Measurements from ENCODE around the gene EWSR1.

Gene EWSR1

DNA sequence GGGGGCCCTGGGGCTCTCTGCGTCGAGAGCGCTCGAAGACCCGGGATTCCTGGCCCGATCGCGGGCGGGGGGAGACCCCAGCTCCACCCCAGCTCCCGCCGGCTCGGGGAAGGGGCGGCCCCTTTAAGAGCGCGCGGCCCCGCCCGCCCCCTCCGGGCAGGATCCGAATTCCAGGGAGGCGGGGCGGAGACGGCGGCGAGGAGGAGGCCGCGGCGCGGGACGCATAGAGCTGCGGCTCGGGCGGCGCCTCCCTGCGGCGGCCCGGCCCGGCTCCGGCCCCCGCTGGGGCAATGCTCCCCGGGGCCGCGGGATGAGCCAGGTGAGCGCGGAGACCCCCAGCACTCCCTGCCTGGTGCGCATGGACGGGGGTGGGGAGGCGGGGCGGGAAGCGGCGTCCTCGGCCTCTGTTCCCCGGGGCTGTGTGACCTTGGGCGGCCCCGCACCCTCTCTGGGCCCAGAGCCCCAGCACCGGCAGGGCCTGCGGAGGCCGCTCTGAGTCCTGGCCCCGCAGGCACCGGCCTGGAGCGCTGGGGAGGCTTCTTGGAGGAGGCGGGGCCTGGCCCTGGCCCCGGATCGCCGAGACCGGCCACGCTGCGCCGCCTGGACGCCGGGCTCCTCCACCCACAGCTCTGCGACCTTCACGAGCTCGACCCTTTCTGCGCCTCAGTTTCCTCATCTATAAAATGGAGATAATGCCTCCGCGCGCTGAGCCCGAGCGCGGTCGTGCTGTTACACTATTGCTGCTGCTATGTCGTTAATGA, 38.9 kb downstream of the EWSR1 start (continued):
- TF ChIP-seq ZNF391 (tag by site-specific recombination; IDR thresholded peaks at IDR 0.05; ENCODE audit: borderline replicate concordance, low read depth) = no peak

- ChIA-PET CTCF (no interaction called here), POLR2A (no interaction called here)
- peaks cover 8% of the 10 kb centered on the region; the same call in 1 of the 2 replicates for H3K4me1 ChIP-seq (ENCODE audit: control insufficient read depth, insufficient read depth, low read length)
- no peak for TF ChIP-seq ZNF423 (tag by site-specific recombination; IDR thresholded peaks at IDR 0.05)
- TF ChIP-seq ZNF341 (tag by site-specific recombination; IDR thresholded peaks at IDR 0.05; ENCODE audit: low read depth) = 0 out of 2 replicates have a peak, but pooled peaks have one; percentile 11
- H3K27ac ChIP-seq (ENCODE audit: extremely low read depth, low read depth, low read length) = peak overlapping the region; percentile 94; the same call in 1 of the 2 replicates
- no peaks in the 10 kb centered on the region for H3K9me3 ChIP-seq (ENCODE audit: control insufficient read depth, insufficient read depth, low read depth, low read length)
- H3K36me3 ChIP-seq (ENCODE audit: control insufficient read depth in 2 of 2, insufficient read depth in 1 of 2, low read length in 2 of 2) = no peaks in the 10 kb centered on the region
- no peak overlapping the region for H3K4me3 ChIP-seq (ENCODE audit: low read depth, low read length)
Observed at GRCh38 chr22:29307596-29308147, 39.6 kb downstream of the EWSR1 start.

- POLR2A ChIA-PET = no interaction called here
- Histone ChIP-seq H3K4me3 (ENCODE audit: low read depth, low read length) (no peak overlapping the region), H3K27ac (ENCODE audit: extremely low read depth, low read depth, low read length) (no peak overlapping the region), H3K4me1 (ENCODE audit: control insufficient read depth, insufficient read depth, low read length) (peaks cover 8% of the 10 kb centered on the region; the same call in 1 of the 2 replicates), H3K9me3 (ENCODE audit: control insufficient read depth, insufficient read depth, low read depth, low read length) (no peaks in the 10 kb centered on the region), H3K36me3 (ENCODE audit: control insufficient read depth in 2 of 2, insufficient read depth in 1 of 2, low read length in 2 of 2) (no peaks in the 10 kb centered on the region)
- TF ChIP-seq, protein P1, sequence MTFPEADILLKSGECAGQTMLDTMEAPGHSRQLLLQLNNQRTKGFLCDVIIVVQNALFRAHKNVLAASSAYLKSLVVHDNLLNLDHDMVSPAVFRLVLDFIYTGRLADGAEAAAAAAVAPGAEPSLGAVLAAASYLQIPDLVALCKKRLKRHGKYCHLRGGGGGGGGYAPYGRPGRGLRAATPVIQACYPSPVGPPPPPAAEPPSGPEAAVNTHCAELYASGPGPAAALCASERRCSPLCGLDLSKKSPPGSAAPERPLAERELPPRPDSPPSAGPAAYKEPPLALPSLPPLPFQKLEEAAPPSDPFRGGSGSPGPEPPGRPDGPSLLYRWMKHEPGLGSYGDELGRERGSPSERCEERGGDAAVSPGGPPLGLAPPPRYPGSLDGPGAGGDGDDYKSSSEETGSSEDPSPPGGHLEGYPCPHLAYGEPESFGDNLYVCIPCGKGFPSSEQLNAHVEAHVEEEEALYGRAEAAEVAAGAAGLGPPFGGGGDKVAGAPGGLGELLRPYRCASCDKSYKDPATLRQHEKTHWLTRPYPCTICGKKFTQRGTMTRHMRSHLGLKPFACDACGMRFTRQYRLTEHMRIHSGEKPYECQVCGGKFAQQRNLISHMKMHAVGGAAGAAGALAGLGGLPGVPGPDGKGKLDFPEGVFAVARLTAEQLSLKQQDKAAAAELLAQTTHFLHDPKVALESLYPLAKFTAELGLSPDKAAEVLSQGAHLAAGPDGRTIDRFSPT (tag by site-specific recombination; IDR thresholded peaks at IDR 0.05) = peak; percentile 90
- TF ChIP-seq ZNF354C (tag by site-specific recombination; IDR thresholded peaks at IDR 0.05; ENCODE audit: borderline replicate concordance, low read depth) = no peak
- no peak for TF ChIP-seq INSM2 (tag by site-specific recombination; IDR thresholded peaks at IDR 0.05)
- TF ChIP-seq GLIS1 (tag by site-specific recombination; IDR thresholded peaks at IDR 0.05) = no peak
- CTCF ChIA-PET = no interaction called here
Observed at GRCh38 chr22:29308148-29308790, 40.2 kb downstream of the EWSR1 start.

GRCh38 chr22:29308791-29309262, 40.8 kb downstream of the EWSR1 start:
- Histone ChIP-seq H3K36me3 (ENCODE audit: control insufficient read depth in 2 of 2, insufficient read depth in 1 of 2, low read length in 2 of 2) (no peaks in the 10 kb centered on the region), H3K27ac (ENCODE audit: extremely low read depth, low read depth, low read length) (no peak overlapping the region), H3K4me3 (ENCODE audit: low read depth, low read length) (no peak overlapping the region), H3K9me3 (ENCODE audit: control insufficient read depth, insufficient read depth, low read depth, low read length) (no peaks in the 10 kb centered on the region), H3K4me1 (ENCODE audit: control insufficient read depth, insufficient read depth, low read length) (peaks cover 8% of the 10 kb centered on the region; the same call in 1 of the 2 replicates)
- CTCF ChIA-PET = no interaction called here
- TF ChIP-seq KLF10 (tag by site-specific recombination; IDR thresholded peaks at IDR 0.05) (no peak), ZIC2 (tag by site-specific recombination; IDR thresholded peaks at IDR 0.05) (peak; percentile 55), ZNF548 (tag by site-specific recombination; IDR thresholded peaks at IDR 0.05) (no peak), SETDB1 (IDR thresholded peaks at IDR 0.05; ENCODE audit: insufficient read length, low read length) (no peak), TRIM28 (IDR thresholded peaks at IDR 0.05; ENCODE audit: borderline replicate concordance, low read length) (no peak), SCRT2 (tag by site-specific recombination; IDR thresholded peaks at IDR 0.05) (peak; percentile 43), ZNF391 (tag by site-specific recombination; IDR thresholded peaks at IDR 0.05; ENCODE audit: borderline replicate concordance, low read depth) (no peak), KLF9 (tag by site-specific recombination; IDR thresholded peaks at IDR 0.05; ENCODE audit: low read depth) (no peak)
- TF ChIP-seq, protein P2, sequence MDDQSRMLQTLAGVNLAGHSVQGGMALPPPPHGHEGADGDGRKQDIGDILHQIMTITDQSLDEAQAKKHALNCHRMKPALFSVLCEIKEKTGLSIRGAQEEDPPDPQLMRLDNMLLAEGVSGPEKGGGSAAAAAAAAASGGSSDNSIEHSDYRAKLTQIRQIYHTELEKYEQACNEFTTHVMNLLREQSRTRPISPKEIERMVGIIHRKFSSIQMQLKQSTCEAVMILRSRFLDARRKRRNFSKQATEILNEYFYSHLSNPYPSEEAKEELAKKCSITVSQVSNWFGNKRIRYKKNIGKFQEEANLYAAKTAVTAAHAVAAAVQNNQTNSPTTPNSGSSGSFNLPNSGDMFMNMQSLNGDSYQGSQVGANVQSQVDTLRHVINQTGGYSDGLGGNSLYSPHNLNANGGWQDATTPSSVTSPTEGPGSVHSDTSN (CRISPR knock-in tag; IDR thresholded peaks at IDR 0.05) = no peak
- TF ChIP-seq, protein P3, sequence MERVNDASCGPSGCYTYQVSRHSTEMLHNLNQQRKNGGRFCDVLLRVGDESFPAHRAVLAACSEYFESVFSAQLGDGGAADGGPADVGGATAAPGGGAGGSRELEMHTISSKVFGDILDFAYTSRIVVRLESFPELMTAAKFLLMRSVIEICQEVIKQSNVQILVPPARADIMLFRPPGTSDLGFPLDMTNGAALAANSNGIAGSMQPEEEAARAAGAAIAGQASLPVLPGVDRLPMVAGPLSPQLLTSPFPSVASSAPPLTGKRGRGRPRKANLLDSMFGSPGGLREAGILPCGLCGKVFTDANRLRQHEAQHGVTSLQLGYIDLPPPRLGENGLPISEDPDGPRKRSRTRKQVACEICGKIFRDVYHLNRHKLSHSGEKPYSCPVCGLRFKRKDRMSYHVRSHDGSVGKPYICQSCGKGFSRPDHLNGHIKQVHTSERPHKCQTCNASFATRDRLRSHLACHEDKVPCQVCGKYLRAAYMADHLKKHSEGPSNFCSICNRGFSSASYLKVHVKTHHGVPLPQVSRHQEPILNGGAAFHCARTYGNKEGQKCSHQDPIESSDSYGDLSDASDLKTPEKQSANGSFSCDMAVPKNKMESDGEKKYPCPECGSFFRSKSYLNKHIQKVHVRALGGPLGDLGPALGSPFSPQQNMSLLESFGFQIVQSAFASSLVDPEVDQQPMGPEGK (tag by site-specific recombination; IDR thresholded peaks at IDR 0.05) = peak; percentile 29; the same call in 1 of the 2 replicates
- TF ChIP-seq, protein P1 (tag by site-specific recombination; IDR thresholded peaks at IDR 0.05) = no peak
- POLR2A ChIA-PET = no interaction called here

Data from HEK293 (cell line).